Trophoblast cell (in vitro differentiated cells and primary cell): ENCODE results near the gene ATXN1.
A peak's percentile ranks its signal among the peaks of the same experiment; 100 is the strongest.

Experiments used
- DNase-seq, 2 donors: peaks; one replicate each; pipeline ENCODE4 v3.0.0-alpha.2; 2016
- H2AFZ ChIP-seq: 2 replicates; pipeline ENCODE4 v1.6.1; 2013; ENCODE audit warnings: low read length, moderate library complexity, mild to moderate bottlenecking; ENCODE audit not compliant: insufficient read depth, poor library complexity
- H2AK5ac ChIP-seq: 2 replicates; pipeline ENCODE4 v1.6.1; 2013; ENCODE audit warnings: mild to moderate bottlenecking, low read length
- H2BK120ac ChIP-seq: 2 replicates; pipeline ENCODE4 v1.6.1; 2013; ENCODE audit warnings: low read length, mild to moderate bottlenecking, moderate library complexity; ENCODE audit not compliant: insufficient read depth, poor library complexity
- H2BK12ac ChIP-seq: 2 replicates; pipeline ENCODE4 v1.6.1; 2013; ENCODE audit warnings: mild to moderate bottlenecking, low read length, moderate library complexity
- H2BK5ac ChIP-seq: 2 replicates; pipeline ENCODE4 v1.6.1; 2013; ENCODE audit warnings: low read length, low read depth, moderate library complexity, mild to moderate bottlenecking; ENCODE audit not compliant: poor library complexity
- H3K14ac ChIP-seq: 2 replicates; pipeline ENCODE4 v1.6.1; 2013; ENCODE audit warnings: mild to moderate bottlenecking, low read length
- H3K18ac ChIP-seq: 2 replicates; pipeline ENCODE4 v1.6.1; 2013; ENCODE audit warnings: mild to moderate bottlenecking, low read length
- H3K23ac ChIP-seq: 2 replicates; pipeline ENCODE4 v1.6.1; 2013; ENCODE audit warnings: low read length
- H3K27ac ChIP-seq: 2 replicates; pipeline ENCODE4 v1.5.1; 2013; ENCODE audit warnings: low read depth, mild to moderate bottlenecking, inconsistent platforms, low read length, moderate library complexity
- H3K27me3 ChIP-seq: 2 replicates; pipeline ENCODE4 v1.6.1; 2013; ENCODE audit warnings: inconsistent platforms, mild to moderate bottlenecking, low read length, moderate library complexity; ENCODE audit not compliant: insufficient read depth
- H3K36me3 ChIP-seq, 2 experiments: 1 replicate in 1 of 2; 2 replicates in 1 of 2; pipeline ENCODE4 v1.6.1; 2013; ENCODE audit warnings: low read length in 2 of 2, mild to moderate bottlenecking in 2 of 2, moderate library complexity in 1 of 2; ENCODE audit not compliant: insufficient read depth in 2 of 2, control insufficient read depth in 1 of 2
- H3K4ac ChIP-seq: 2 replicates; pipeline ENCODE4 v1.6.1; 2013; ENCODE audit warnings: low read depth, mild to moderate bottlenecking, low read length, moderate library complexity
- H3K4me1 ChIP-seq, 2 experiments: 1 replicate in 1 of 2; 2 replicates in 1 of 2; pipeline ENCODE4 v1.6.1; 2013; ENCODE audit warnings: low read length in 2 of 2, mild to moderate bottlenecking in 2 of 2, moderate library complexity in 1 of 2; ENCODE audit not compliant: insufficient read depth in 2 of 2, control insufficient read depth in 1 of 2
- H3K4me2 ChIP-seq: 2 replicates; pipeline ENCODE4 v1.6.1; 2013; ENCODE audit warnings: inconsistent platforms, mild to moderate bottlenecking, low read length, moderate library complexity
- H3K4me3 ChIP-seq: 2 replicates; pipeline ENCODE4 v1.5.1; 2013; ENCODE audit warnings: mild to moderate bottlenecking, low read depth, low read length, inconsistent platforms
- H3K79me1 ChIP-seq: one replicate; pipeline ENCODE4 v1.6.1; 2013; ENCODE audit warnings: low read length
- H3K79me2 ChIP-seq: 2 replicates; pipeline ENCODE4 v1.6.1; 2013; ENCODE audit warnings: low read length, mild to moderate bottlenecking; ENCODE audit not compliant: control insufficient read depth, insufficient read depth, poor library complexity
- H3K9ac ChIP-seq: 2 replicates; pipeline ENCODE4 v1.6.1; 2013; ENCODE audit warnings: mild to moderate bottlenecking, low read length
- H3K9me3 ChIP-seq: 2 replicates; pipeline ENCODE4 v1.6.1; 2013; ENCODE audit warnings: low read depth, mild to moderate bottlenecking, control low read depth, inconsistent platforms, low read length; ENCODE audit not compliant: insufficient read depth
- H4K12ac ChIP-seq: 2 replicates; pipeline ENCODE4 v1.6.1; 2013; ENCODE audit warnings: low read depth, mild to moderate bottlenecking, low read length, moderate library complexity
- H4K8ac ChIP-seq: 2 replicates; pipeline ENCODE4 v1.6.1; 2013; ENCODE audit warnings: low read depth, mild to moderate bottlenecking, low read length, moderate library complexity
- H4K91ac ChIP-seq: one replicate; pipeline ENCODE4 v1.6.1; 2013; ENCODE audit warnings: low read depth, mild to moderate bottlenecking, low read length, moderate library complexity
- WGBS: extraction: QIAGEN DNeasy Blood & Tissue Kit; methylation state at CpG from one replicate; pipeline ENCODE4 v1.1.7; 2013; ENCODE audit warnings: missing lambda C conversion rate; ENCODE audit not compliant: insufficient read length, insufficient coverage; ENCODE audit errors: extremely low coverage; 5-methylcytosine and 5-hydroxymethylcytosine counted together

The ATXN1 gene

DNA sequence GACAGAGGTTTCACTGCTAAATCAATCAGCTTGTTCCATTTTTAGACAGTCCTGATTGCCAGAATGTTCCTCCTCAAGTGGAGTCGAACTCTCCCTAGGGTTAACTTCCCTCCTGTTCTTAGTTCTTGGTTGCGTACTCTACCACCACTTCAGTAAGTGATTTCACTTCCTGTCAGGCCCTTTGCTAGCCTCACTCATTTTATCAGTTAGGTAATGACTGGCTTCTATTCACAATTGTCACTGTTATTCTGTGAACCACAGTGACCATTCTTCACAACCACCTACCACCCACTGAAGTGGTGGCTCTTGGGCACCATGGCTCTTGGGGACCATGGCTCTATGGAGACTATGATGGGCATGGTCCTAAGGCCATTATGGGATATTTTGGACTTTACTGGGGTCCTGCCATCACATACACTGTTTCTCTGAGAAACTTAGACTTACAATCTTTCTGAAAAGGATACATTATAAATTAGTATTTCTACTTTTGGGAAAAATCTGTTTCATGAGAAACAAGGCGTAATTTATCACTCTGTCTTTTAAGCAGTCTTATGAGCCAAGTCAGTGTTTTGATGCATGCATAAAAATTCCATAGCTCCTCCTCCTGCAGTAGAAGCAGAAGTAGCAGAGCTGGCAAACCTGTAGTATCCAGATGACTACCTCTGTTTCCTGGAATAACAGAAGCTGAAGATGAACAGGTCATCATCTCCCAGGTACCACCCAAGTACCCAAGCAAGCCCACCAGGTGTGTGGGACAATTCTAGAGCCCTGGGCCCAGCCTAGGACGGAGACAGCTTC lies 66.3 kb downstream of the ATXN1 start:
- Histone ChIP-seq H3K9me3 (no peaks in the 10 kb centered on the region), H4K12ac (no peak overlapping the region), H3K4me1 (no peaks in the 10 kb centered on the region), H4K91ac (no peak overlapping the region), H3K14ac (no peak overlapping the region), H3K9ac (no peak overlapping the region), H3K23ac (no peak overlapping the region), H3K27ac (no peak overlapping the region), H3K36me3 (no peaks in the 10 kb centered on the region), H3K79me1 (no peaks in the 10 kb centered on the region), H3K18ac (no peak overlapping the region), H2BK12ac (no peak overlapping the region), H4K8ac (no peak overlapping the region), H2BK120ac (no peak overlapping the region), H3K4me3 (no peak overlapping the region), H3K27me3 (no peaks in the 10 kb centered on the region), H2AFZ (no peak overlapping the region), H3K4ac (no peak overlapping the region), H2AK5ac (no peak overlapping the region), H3K79me2 (no peaks in the 10 kb centered on the region), H3K4me2 (no peak overlapping the region), H2BK5ac (no peak overlapping the region)
- WGBS = no CpG with 5 or more reads among the region's 4 CpGs
- no peak for DNase-seq

DNA sequence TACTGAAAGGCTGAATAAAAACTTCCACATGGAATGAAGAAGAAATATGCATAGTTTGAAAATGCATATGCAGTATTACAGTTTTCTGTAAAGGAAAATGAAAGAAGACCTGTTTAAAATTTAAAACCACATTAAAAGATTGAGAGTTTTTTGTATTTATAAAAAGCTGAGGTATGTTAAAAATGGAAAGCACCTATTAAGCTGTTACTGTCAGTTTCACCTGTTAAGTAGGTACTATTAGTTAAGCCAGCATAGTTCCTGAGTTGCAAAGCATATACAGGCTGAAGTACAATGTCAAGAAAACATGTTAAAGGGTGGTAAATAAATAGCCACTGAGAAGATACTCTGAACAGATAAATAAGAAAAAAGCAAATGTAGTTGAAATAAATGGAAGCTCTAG lies 69.9 kb downstream of the ATXN1 start:
- Histone ChIP-seq H2AFZ (no peak overlapping the region), H3K4me2 (no peak overlapping the region), H4K8ac (no peak overlapping the region), H3K23ac (no peak overlapping the region), H4K91ac (no peak overlapping the region), H2BK5ac (no peak overlapping the region), H3K4ac (no peak overlapping the region), H3K9me3 (no peaks in the 10 kb centered on the region), H3K27me3 (no peaks in the 10 kb centered on the region), H3K18ac (no peak overlapping the region), H4K12ac (no peak overlapping the region), H3K36me3 (no peaks in the 10 kb centered on the region), H2AK5ac (no peak overlapping the region), H3K79me1 (no peaks in the 10 kb centered on the region), H2BK120ac (no peak overlapping the region), H3K27ac (no peak overlapping the region), H3K4me1 (no peaks in the 10 kb centered on the region), H3K14ac (no peak overlapping the region), H3K9ac (no peak overlapping the region), H3K4me3 (no peak overlapping the region), H3K79me2 (no peaks in the 10 kb centered on the region), H2BK12ac (no peak overlapping the region)
- DNase-seq = no peak

DNA sequence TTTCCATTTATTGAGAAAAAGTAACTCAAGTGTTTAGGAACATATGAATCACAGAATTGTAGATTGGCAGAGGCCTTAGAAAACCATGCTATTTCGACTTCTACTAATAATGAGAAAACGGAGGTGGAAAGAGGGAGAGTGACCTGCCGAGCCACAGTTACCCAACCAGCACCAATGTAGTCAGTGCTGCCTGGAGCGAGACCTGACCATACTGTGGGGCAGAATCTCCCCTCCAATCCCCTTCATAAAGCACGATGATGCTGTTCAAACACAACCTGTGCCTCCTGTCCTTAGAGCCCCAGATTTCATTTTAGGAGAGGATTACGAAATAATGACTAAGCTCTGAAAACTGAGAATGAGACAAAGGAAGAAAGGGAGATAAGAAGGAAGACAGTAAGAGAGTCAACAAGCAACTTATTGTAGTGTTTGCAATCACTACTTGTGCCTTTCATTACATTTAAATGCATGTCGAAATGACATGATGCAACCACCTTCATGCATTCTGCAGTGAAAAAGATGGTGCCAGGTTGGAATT lies 70.6 kb downstream of the ATXN1 start:
- no peak overlapping the region for H3K14ac ChIP-seq
- no peak overlapping the region for H3K4me2 ChIP-seq
- H3K9me3 ChIP-seq = no peaks in the 10 kb centered on the region
- H3K79me1 ChIP-seq = no peaks in the 10 kb centered on the region
- H4K12ac ChIP-seq = no peak overlapping the region
- H3K27me3 ChIP-seq = no peaks in the 10 kb centered on the region
- H3K9ac ChIP-seq = no peak overlapping the region
- H2BK5ac ChIP-seq = no peak overlapping the region
- no peak overlapping the region for H3K4me3 ChIP-seq
- H3K23ac ChIP-seq = no peak overlapping the region
- H3K18ac ChIP-seq = no peak overlapping the region
- H3K27ac ChIP-seq = no peak overlapping the region
- H2BK12ac ChIP-seq = no peak overlapping the region
- H2AK5ac ChIP-seq = no peak overlapping the region
- H3K79me2 ChIP-seq = no peaks in the 10 kb centered on the region
- H3K36me3 ChIP-seq = no peaks in the 10 kb centered on the region
- no peaks in the 10 kb centered on the region for H3K4me1 ChIP-seq
- no peak overlapping the region for H2BK120ac ChIP-seq
- no peak overlapping the region for H2AFZ ChIP-seq
- DNase-seq = peak; percentile 21 to 77
- no peak overlapping the region for H3K4ac ChIP-seq
- no peak overlapping the region for H4K91ac ChIP-seq
- WGBS = no CpG with 5 or more reads among the region's 7 CpGs
- H4K8ac ChIP-seq = no peak overlapping the region

DNA sequence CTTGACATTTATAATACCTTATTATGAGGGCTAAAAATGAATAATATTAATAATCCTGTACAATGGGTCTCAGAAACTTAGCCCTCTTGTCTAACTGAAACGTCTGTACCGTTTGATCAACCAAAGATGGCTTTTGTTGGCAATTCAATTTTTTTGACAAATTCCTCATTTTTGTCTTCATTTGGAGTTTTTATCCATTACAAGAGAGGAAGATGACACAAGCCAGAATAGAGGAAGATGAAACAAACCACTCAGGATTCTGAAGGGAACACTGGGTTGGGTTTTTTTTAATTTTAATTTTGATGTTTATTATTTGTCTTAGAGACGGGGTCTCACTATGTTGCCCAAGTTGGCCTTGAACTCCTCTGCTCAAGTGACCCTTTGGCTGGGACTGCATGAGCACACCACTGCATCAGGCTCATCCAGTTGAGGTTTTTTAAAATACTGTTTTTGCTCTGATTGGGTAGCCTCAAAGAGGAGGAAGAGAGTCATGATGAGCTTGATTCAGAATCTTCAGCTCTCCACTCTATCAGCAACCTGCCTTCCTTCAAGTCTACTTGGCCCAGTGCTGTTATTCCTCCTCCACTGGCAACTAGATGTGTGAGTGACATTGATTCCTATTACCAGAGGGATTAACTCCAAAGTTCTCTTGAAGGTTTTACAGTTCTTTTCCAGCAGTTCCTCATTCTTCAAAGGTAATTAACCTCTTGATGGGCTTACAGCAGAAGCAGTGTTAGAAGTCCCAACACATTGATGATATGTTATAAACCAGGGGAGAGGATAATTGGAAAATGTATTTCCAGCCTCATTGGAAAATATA lies 71.3 kb downstream of the ATXN1 start:
- no peak overlapping the region for H3K4ac ChIP-seq
- no peaks in the 10 kb centered on the region for H3K4me1 ChIP-seq
- no peak overlapping the region for H2AK5ac ChIP-seq
- H3K79me2 ChIP-seq = no peaks in the 10 kb centered on the region
- no peak overlapping the region for H3K14ac ChIP-seq
- no peak overlapping the region for H4K91ac ChIP-seq
- no peak overlapping the region for H3K27ac ChIP-seq
- no peaks in the 10 kb centered on the region for H3K27me3 ChIP-seq
- no peak overlapping the region for H2BK5ac ChIP-seq
- no peak overlapping the region for H2BK120ac ChIP-seq
- no peaks in the 10 kb centered on the region for H3K36me3 ChIP-seq
- H4K8ac ChIP-seq = no peak overlapping the region
- no peak overlapping the region for H2BK12ac ChIP-seq
- no peak overlapping the region for H4K12ac ChIP-seq
- H3K4me3 ChIP-seq = no peak overlapping the region
- no peak overlapping the region for H3K18ac ChIP-seq
- no peaks in the 10 kb centered on the region for H3K79me1 ChIP-seq
- H2AFZ ChIP-seq = no peak overlapping the region
- no peak overlapping the region for H3K23ac ChIP-seq
- H3K4me2 ChIP-seq = no peak overlapping the region
- H3K9ac ChIP-seq = no peak overlapping the region
- H3K9me3 ChIP-seq = no peaks in the 10 kb centered on the region
- no peak for DNase-seq
- WGBS = no CpG with 5 or more reads among the region's 3 CpGs
